Measurements from ENCODE around the gene TSC22D1.

Gene TSC22D1

GRCh38 chr13:44493213-44493812, 82.8 kb downstream of the TSC22D1 start:
- Histone ChIP-seq H3K9me3 (ENCODE audit: insufficient read depth, low read length) (no peaks in the 10 kb centered on the region), H3K79me2 (ENCODE audit: insufficient read depth, low read length) (no peaks in the 10 kb centered on the region), H3K9ac (ENCODE audit: low read length) (no peak overlapping the region), H3K9me2 (replicated peaks; ENCODE audit: insufficient read depth, low read length) (no peaks in the 10 kb centered on the region), H3K4me3 (ENCODE audit: insufficient read depth, low read length, poor library complexity, severe bottlenecking) (no peak overlapping the region), H2AFZ (ENCODE audit: low read depth, low read length, severe bottlenecking) (no peak overlapping the region), H3K36me3 (ENCODE audit: low read length) (no peaks in the 10 kb centered on the region), H3F3A (ENCODE audit: insufficient read depth) (no peaks in the 10 kb centered on the region), H3K27me3 (ENCODE audit: low read length) (no peaks in the 10 kb centered on the region), H3K4me2 (ENCODE audit: low read depth, low read length, poor library complexity, severe bottlenecking) (no peak overlapping the region), H3K27ac (ENCODE audit: low read depth, low read length) (no peak overlapping the region), H4K20me1 (ENCODE audit: low read depth, low read length) (no peaks in the 10 kb centered on the region)
- TF ChIP-seq, protein P1, sequence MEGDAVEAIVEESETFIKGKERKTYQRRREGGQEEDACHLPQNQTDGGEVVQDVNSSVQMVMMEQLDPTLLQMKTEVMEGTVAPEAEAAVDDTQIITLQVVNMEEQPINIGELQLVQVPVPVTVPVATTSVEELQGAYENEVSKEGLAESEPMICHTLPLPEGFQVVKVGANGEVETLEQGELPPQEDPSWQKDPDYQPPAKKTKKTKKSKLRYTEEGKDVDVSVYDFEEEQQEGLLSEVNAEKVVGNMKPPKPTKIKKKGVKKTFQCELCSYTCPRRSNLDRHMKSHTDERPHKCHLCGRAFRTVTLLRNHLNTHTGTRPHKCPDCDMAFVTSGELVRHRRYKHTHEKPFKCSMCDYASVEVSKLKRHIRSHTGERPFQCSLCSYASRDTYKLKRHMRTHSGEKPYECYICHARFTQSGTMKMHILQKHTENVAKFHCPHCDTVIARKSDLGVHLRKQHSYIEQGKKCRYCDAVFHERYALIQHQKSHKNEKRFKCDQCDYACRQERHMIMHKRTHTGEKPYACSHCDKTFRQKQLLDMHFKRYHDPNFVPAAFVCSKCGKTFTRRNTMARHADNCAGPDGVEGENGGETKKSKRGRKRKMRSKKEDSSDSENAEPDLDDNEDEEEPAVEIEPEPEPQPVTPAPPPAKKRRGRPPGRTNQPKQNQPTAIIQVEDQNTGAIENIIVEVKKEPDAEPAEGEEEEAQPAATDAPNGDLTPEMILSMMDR (IDR thresholded peaks at IDR 0.05; ENCODE audit: insufficient read depth, low read length, poor library complexity, severe bottlenecking) = no peak
- TF ChIP-seq EZH2phosphoT487 (conservative IDR thresholded peaks at IDR 0.05; ENCODE audit: low read length) = no peak

- no peak overlapping the region for H3K27ac ChIP-seq (ENCODE audit: low read depth, low read length)
- H3K36me3 ChIP-seq (ENCODE audit: low read length) = no peaks in the 10 kb centered on the region
- no peaks in the 10 kb centered on the region for H3K9me3 ChIP-seq (ENCODE audit: insufficient read depth, low read length)
- H3K9me2 ChIP-seq (replicated peaks; ENCODE audit: insufficient read depth, low read length) = no peaks in the 10 kb centered on the region
- 0 out of 2 replicates have a peak, but pooled peaks cover 7% of the 10 kb centered on the region for H4K20me1 ChIP-seq (ENCODE audit: low read depth, low read length)
- H3K4me3 ChIP-seq (ENCODE audit: insufficient read depth, low read length, poor library complexity, severe bottlenecking) = no peak overlapping the region
- no peak overlapping the region for H3K4me2 ChIP-seq (ENCODE audit: low read depth, low read length, poor library complexity, severe bottlenecking)
- H3K27me3 ChIP-seq (ENCODE audit: low read length) = no peaks in the 10 kb centered on the region
- peaks cover 7% of the 10 kb centered on the region; the same call in 1 of the 2 replicates for H3F3A ChIP-seq (ENCODE audit: insufficient read depth)
- H2AFZ ChIP-seq (ENCODE audit: low read depth, low read length, severe bottlenecking) = no peak overlapping the region
- H3K79me2 ChIP-seq (ENCODE audit: insufficient read depth, low read length) = no peaks in the 10 kb centered on the region
- TF ChIP-seq EZH2phosphoT487 (conservative IDR thresholded peaks at IDR 0.05; ENCODE audit: low read length) = no peak
- TF ChIP-seq, protein P1 (IDR thresholded peaks at IDR 0.05; ENCODE audit: insufficient read depth, low read length, poor library complexity, severe bottlenecking) = no peak
- no peak overlapping the region for H3K9ac ChIP-seq (ENCODE audit: low read length)
Measured at GRCh38 chr13:44489751-44490150, 86.4 kb downstream of the TSC22D1 start.

GRCh38 chr13:44487989-44488388, 88.1 kb downstream of the TSC22D1 start:
- Histone ChIP-seq H3F3A (ENCODE audit: insufficient read depth) (peaks cover 7% of the 10 kb centered on the region; the same call in 1 of the 2 replicates), H3K36me3 (ENCODE audit: low read length) (no peaks in the 10 kb centered on the region), H2AFZ (ENCODE audit: low read depth, low read length, severe bottlenecking) (no peak overlapping the region), H3K9me2 (replicated peaks; ENCODE audit: insufficient read depth, low read length) (no peaks in the 10 kb centered on the region), H3K79me2 (ENCODE audit: insufficient read depth, low read length) (no peaks in the 10 kb centered on the region), H4K20me1 (ENCODE audit: low read depth, low read length) (peaks cover 7% of the 10 kb centered on the region; the same call in 1 of the 2 replicates), H3K9me3 (ENCODE audit: insufficient read depth, low read length) (no peaks in the 10 kb centered on the region), H3K27me3 (ENCODE audit: low read length) (no peaks in the 10 kb centered on the region), H3K4me3 (ENCODE audit: insufficient read depth, low read length, poor library complexity, severe bottlenecking) (no peak overlapping the region), H3K4me2 (ENCODE audit: low read depth, low read length, poor library complexity, severe bottlenecking) (no peak overlapping the region), H3K27ac (ENCODE audit: low read depth, low read length) (no peak overlapping the region), H3K9ac (ENCODE audit: low read length) (no peak overlapping the region)
- TF ChIP-seq EZH2phosphoT487 (conservative IDR thresholded peaks at IDR 0.05; ENCODE audit: low read length) = no peak
- TF ChIP-seq, protein P1 (IDR thresholded peaks at IDR 0.05; ENCODE audit: insufficient read depth, low read length, poor library complexity, severe bottlenecking) = no peak

Measured in SU-DHL-6 (cell line).